Inferior parietal cortex (tissue), 1 donor: ENCODE measurements around the gene METTL16.
A peak's percentile ranks its signal among the peaks of the same experiment; 100 is the strongest.

Source experiments
- DNase-seq: peaks from one replicate; pipeline ENCODE4 v3.0.0-alpha.2; 2016; ENCODE audit errors: extremely low spot score

METTL16 gene

DNA sequence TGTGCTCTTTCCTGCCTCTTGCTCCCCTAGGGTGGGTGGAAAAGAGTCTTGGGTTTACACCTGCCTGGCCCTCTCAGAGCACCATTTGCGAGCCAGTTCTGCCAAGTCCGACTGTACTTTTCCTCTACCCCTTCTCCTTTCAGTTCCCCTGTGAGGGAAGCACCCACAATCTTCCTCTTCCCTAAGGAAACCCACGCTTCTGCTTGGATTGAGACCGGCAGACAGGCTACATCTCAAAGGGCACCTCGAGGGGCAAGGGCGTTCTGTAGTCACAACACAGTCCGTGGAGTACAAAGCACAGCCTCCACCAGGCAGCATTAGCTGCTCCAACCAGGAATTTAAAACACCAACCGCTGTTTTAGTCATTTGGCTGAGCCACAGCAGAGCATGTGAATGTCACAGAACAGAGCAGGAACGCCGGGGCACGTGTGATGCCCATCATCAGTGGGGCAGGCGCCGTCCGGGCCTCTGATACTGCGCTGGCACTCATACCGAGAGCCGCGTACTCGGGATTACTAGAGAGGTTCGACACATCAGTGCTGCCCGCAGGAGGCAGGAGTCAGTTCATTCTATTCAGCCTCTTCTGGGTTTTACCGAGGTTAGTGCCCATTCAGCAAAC lies 97.1 kb downstream of the METTL16 start:
- no peak for DNase-seq

DNA sequence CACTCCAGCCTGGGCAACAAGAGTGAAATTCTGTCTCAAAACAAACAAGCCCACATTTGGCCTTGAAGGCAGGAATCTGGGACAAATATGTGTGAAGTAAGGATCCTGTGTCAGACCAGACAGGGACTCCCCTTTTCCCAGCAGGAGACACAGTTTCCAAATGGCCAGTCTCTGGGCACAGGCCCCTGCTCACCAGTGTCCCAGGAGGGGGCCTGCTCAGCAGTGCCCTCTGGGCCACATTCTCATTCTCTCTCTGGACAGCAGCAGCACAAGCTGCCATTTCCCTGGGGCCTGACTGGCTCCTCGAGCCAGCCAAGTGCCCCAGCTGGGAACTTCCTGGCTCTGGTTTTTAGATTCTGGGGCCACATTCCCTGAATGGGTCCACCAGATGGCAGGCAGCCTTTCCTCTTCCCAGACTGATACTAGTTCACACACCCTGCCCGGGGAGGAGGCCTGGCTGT lies 99.1 kb downstream of the METTL16 start:
- DNase-seq, result no peak

GRCh38 chr17:2410951-2411350 lies 100.7 kb downstream of the METTL16 start:
- no peak for DNase-seq

- no peak for DNase-seq
Observed at GRCh38 chr17:2406903-2407790, 104.5 kb downstream of the METTL16 start.

- no peak for DNase-seq
Observed at GRCh38 chr17:2406271-2406902, 105.3 kb downstream of the METTL16 start.

DNA sequence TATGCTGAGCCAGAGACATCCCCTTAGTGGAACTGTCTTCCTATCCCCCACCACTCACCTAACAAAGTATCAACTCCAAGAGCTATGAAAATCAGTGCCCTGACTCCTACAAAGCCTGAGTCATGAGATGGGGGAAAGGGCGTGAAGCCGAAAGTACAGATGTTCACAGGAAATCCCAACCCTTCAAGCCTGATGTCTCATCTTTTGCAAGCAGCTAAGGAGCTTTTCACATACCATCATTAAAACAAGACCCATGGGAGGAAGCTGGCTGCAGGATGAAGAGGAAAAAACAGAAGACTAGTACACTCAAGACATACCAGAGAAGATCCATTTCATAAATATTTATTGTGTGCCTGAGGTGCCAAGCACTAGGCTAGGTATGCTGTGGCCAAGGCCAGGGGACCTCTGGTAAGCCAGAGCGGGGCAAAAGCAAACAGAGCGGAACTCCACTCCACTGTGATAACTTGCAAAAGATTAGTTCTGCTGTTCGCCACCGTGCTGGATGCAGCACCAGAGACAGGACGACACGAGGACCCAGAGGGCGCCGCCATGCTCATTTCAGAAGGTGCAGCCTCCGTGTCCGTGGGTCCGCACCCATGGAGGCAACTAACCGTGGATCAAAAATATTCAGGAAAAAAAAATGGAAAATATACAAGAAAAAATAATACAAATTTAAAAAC lies 106.3 kb downstream of the METTL16 start:
- DNase-seq, result no peak

DNA sequence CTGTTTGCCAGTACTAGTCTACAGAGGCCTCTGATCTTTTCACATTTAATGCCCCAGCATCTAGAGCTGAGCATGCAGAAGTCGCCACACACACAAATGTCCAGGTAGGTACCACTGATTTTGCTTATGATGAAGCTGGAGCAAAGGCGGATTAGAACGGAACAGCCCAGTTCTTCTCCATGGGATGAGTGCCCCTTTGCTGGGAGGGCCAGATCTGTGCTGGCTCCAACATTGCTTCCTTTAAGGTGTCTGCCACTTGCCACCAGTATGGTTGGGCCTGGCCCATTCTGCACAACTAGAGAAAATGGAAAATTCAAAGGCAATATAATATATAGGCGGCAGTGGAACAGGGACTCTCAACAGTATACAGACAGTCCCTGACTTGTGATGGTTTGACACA lies 108.6 kb downstream of the METTL16 start:
- DNase-seq, result no peak

- DNase-seq, result no peak
Observed at GRCh38 chr17:2402544-2402943, 109.1 kb downstream of the METTL16 start.

GRCh38 chr17:2401426-2402221 lies 110.1 kb downstream of the METTL16 start:
- peak; percentile 98 for DNase-seq

GRCh38 chr17:2400877-2401425 lies 110.7 kb downstream of the METTL16 start, which contains the start of gene MNT:
TSS of gene MNT (minus strand) at chr17:2401060. CDS start at chr17:2400712, 348 bp downstream.
- peak; percentile 88 for DNase-seq

DNA sequence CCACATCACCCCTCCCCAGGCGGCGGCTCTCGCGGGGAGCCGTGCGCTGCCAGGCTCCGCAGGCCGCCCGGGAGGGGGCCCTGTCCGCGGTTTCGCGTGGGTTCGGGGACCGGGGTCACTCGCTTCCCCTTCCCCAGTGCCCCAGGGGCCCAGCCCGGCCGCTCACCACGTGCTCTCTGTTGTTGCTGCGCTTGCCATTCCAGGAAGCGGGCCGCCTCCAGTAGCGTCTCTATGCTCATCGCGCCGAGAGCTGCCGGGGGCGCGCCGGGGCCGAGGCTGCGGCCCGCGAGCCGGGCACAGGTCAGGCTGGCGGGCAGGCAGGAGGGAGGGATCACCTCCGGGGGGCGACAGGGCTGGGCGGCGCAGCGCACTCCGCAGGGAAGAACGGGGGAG lies 111.2 kb downstream of the METTL16 start:
- DNase-seq, result no peak

GRCh38 chr17:2399572-2400473 lies 111.9 kb downstream of the METTL16 start:
- peak; percentile 91 for DNase-seq

GRCh38 chr17:2398655-2399571 lies 112.8 kb downstream of the METTL16 start:
- DNase-seq, result no peak

- no peak for DNase-seq
Observed at GRCh38 chr17:2398182-2398581, 113.5 kb downstream of the METTL16 start.

DNA sequence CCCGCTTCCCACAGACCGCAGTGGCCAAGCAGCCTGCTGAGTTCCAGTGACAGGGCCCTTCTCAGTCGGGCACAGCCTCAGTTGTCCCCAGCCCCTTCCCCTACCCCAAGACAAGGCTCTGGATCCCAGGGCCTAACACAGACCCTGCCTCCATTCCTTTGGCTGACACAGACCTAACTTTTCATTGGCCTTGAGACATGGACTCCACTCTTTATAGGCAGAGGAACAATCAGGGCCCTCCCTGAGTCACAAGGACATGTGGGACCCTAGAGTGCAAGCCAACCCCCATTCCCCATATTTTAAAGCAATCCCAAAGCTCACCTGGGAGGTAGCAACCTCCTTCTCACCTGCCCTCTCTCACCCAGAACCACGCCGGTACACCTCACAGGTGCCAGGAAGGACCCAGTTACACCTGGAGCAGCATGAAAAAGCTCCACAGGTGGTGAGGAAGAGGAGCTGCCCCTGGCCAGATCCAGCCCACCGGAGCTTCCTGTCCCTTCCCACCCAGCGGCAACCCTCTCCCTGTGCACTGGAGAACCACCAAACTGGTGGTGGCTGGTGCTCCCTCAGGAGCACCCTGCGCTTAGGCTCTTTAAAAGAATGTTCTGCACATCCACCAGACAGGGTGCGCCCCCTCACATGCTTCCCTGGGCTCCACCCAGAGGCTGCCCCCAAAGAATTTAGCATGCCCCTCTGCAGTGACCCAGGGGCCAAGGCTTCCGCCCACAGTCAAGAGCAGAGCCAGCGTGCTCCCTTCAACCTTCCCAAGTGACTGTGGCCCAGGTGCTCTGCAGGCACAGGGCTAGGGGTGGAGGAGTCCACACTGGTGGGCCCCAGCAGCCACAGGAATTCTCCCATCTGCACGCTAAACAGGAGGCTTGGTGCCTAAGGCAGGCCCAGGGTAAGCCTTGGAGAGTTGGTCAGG lies 114.2 kb downstream of the METTL16 start:
- no peak for DNase-seq

GRCh38 chr17:2396568-2397246 lies 115.0 kb downstream of the METTL16 start:
- DNase-seq, result peak; percentile 55

DNA sequence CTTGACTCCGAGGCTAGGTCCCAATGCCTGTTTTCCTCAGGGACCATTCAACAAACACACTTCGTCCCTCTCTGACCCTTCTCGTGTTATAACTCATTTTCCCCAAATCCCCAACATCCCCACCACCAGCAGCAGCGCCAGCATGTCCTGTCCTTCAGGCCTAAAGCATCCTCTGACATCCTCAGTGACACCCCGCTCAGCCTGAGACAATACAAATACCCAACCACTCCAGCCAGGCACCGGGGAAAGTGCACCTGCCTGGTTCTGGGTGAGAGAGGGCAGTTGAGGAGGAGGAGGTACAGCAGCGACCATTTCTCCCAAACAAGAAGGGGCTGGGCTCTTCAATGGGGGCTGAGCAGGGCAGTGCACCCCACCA lies 115.5 kb downstream of the METTL16 start:
- no peak for DNase-seq
